Measurements from ENCODE around the gene ABHD8.

The ABHD8 gene

DNA sequence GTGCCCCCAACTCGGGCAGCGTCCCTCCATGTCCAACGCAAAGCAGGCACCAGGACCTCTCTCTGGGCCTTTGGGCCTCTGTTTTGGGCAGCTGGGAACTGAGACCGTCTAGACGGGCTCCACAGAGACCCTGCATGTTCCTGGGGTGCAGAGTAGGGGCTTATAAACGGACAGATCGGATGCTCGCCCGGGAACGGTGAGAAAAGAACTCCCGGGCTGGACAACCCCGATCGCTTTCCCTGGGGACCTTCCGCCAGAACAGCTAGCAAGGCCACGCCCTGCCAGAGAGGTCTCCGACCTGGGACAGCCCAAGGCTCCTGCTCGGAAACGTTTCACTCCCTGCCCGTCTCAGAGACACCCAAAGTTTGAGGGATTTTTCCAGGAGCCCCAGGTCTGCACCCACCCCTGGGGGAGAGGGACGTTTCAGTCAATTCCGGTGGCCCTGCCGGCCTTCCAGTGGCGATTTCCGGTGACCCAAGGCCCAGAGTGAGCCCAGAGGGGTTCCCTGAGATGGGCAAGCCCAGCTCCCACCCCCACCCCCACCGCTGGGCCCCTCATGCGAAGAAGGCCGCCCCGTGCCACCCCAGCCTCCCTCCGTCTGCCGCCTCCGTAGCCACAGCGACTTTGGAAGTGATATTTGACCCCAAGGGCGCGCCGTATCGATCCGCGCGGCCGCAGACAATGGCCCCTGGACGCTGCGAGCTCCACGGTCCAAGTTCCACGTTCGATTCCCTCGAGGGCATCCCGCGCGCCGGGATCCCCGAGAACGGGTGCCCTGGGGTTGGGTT lies 59.2 kb downstream of the ABHD8 start:
- no peak for DNase-seq (ENCODE audit: extremely low read depth in 1 of 2, low read depth in 1 of 2)

- no peak for DNase-seq (ENCODE audit: extremely low read depth in 1 of 2, low read depth in 1 of 2)
These were observed 59.9 kb downstream of the ABHD8 start for GRCh38 chr19:17243211-17243829.

DNA sequence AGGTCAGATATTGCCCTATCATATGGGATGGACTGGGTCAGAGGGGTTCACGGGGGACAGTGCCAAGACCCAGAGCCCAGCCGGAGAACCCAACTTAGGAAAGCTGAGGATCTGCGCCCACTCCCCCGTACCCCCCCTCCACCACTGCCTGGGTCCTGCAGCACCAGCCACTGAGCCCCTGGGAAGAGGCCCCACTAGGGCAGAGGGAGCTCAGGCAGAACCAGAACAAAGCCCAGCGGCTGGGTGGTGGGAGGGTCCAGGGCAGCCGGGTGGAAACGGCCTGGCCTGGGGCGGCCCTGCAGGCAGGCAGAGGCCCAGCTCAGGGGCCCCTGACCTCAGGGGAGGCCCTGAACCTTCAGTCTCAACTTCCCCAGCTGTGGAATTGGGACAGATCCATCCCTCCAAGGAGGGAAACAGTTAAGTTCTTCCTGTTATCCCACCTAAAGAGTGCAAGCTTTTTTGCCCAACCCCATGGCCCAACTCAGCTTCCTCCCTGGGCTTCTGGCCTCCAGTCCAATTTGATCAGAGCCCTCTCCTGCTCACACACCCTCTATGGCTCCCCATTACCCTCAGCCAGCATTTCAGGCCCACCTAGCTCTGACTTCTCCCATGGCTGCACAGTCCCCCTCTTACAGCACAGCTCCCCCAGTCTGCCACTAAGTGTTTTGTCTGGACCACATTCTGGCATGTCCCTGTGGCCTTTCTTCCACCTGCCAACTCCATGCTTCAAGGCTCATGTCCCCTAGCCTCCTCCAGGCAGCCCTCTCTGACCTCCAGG lies 60.6 kb downstream of the ABHD8 start:
- no peak for DNase-seq (ENCODE audit: extremely low read depth in 1 of 2, low read depth in 1 of 2)

All from activated CD8-positive, alpha-beta memory T cell treated with anti-CD3 and anti-CD28 coated beads for 1 hour (primary cell).